ENCODE measurements around the gene SLC8A1.

SLC8A1 gene

GRCh38 chr2:40421631-40422297, 30.1 kb downstream of the SLC8A1 start:
- DNase-seq (ENCODE audit: low read depth), result no peak

- DNase-seq (ENCODE audit: low read depth), result no peak
These were observed 31.4 kb downstream of the SLC8A1 start for GRCh38 chr2:40420478-40420877.

GRCh38 chr2:40419364-40419762, 32.5 kb downstream of the SLC8A1 start:
- DNase-seq (ENCODE audit: low read depth), result no peak

GRCh38 chr2:40418614-40419363, 33.1 kb downstream of the SLC8A1 start:
- DNase-seq (ENCODE audit: low read depth), result no peak

GRCh38 chr2:40416486-40416885, 35.4 kb downstream of the SLC8A1 start:
- no peak for DNase-seq (ENCODE audit: low read depth)

- DNase-seq (ENCODE audit: low read depth), result no peak
These were observed 36.5 kb downstream of the SLC8A1 start for GRCh38 chr2:40415391-40415790.

- DNase-seq (ENCODE audit: low read depth), result no peak
These were observed 39.4 kb downstream of the SLC8A1 start for GRCh38 chr2:40412456-40412855.

GRCh38 chr2:40410695-40411094, 41.2 kb downstream of the SLC8A1 start:
- no peak for DNase-seq (ENCODE audit: low read depth)

- DNase-seq (ENCODE audit: low read depth), result no peak
These were observed 42.2 kb downstream of the SLC8A1 start for GRCh38 chr2:40409734-40410133.

- no peak for DNase-seq (ENCODE audit: low read depth)
These were observed 45.2 kb downstream of the SLC8A1 start for GRCh38 chr2:40406485-40407289.

GRCh38 chr2:40405465-40405864, 46.4 kb downstream of the SLC8A1 start:
- DNase-seq (ENCODE audit: low read depth), result no peak

- DNase-seq (ENCODE audit: low read depth), result no peak
These were observed 47.4 kb downstream of the SLC8A1 start for GRCh38 chr2:40404517-40404916.

GRCh38 chr2:40403233-40403836, 48.6 kb downstream of the SLC8A1 start:
- DNase-seq (ENCODE audit: low read depth), result no peak

- DNase-seq (ENCODE audit: low read depth), result no peak
These were observed 50.0 kb downstream of the SLC8A1 start for GRCh38 chr2:40401896-40402295.

GRCh38 chr2:40400336-40400953, 51.4 kb downstream of the SLC8A1 start:
- no peak for DNase-seq (ENCODE audit: low read depth)

- no peak for DNase-seq (ENCODE audit: low read depth)
These were observed 54.1 kb downstream of the SLC8A1 start for GRCh38 chr2:40397765-40398164.

GRCh38 chr2:40396124-40396523, 55.8 kb downstream of the SLC8A1 start:
- no peak for DNase-seq (ENCODE audit: low read depth)

- no peak for DNase-seq (ENCODE audit: low read depth)
These were observed 56.5 kb downstream of the SLC8A1 start for GRCh38 chr2:40395169-40396073.

- no peak for DNase-seq (ENCODE audit: low read depth)
These were observed 57.3 kb downstream of the SLC8A1 start for GRCh38 chr2:40394597-40394996.

GRCh38 chr2:40394031-40394430, 57.9 kb downstream of the SLC8A1 start:
- no peak for DNase-seq (ENCODE audit: low read depth)

- no peak for DNase-seq (ENCODE audit: low read depth)
These were observed 63.7 kb downstream of the SLC8A1 start for GRCh38 chr2:40388161-40388560.
